WTC11 (cell line): Measurements from ENCODE around the gene NOSTRIN. TPM values are rescaled to one million over a fixed set of nuclear protein-coding genes. Genes with fewer than 3 reads are reported as not detected.

Source experiments
- ATAC-seq: fragments of 200-7000 bp; cut with Tn5 transposase; 2 replicates; pipeline ENCODE4 v1.10.0; 2021; ENCODE audit warnings: mild to moderate bottlenecking, moderate library complexity
- CTCF ChIA-PET: fragments of 300-600 bp; sonication (Branson Sonifier 250); formaldehyde crosslinking; loops from one replicate; lab custom pipeline; 2021; ENCODE audit warnings: antibody characterized with exemption; lab: Charles Lee
- POLR2A ChIA-PET: fragments of 350-600 bp; sonication (Branson Sonifier 250); formaldehyde crosslinking; loops from one replicate; lab custom pipeline; 2021; ENCODE audit warnings: antibody characterized with exemption; lab: Charles Lee
- DNase-seq: peaks from one replicate; pipeline ENCODE4 v3.0.0; 2021; ENCODE audit warnings: low spot score
- H3K27ac Mint-ChIP-seq: 2 replicates; pipeline ENCODE4 v1.8.0; 2021; ENCODE audit warnings: mixed read lengths
- H3K27me3 Mint-ChIP-seq: 2 replicates; pipeline ENCODE4 v1.8.0; 2021; ENCODE audit warnings: low read depth, mild to moderate bottlenecking, moderate library complexity, mixed read lengths
- H3K36me3 Mint-ChIP-seq: 2 replicates; pipeline ENCODE4 v1.8.0; 2021; ENCODE audit warnings: mixed read lengths
- H3K4me1 Mint-ChIP-seq: 2 replicates; pipeline ENCODE4 v1.8.0; 2022; ENCODE audit warnings: mixed read lengths
- H3K4me3 Mint-ChIP-seq: 2 replicates; pipeline ENCODE4 v1.8.0; 2021; ENCODE audit warnings: mild to moderate bottlenecking, moderate library complexity, mixed read lengths
- H3K9me3 Mint-ChIP-seq: 2 replicates; pipeline ENCODE4 v1.8.0; 2021; ENCODE audit warnings: mixed read lengths
- FOXK1 ChIP-seq: sonication (generic); formaldehyde crosslinking; IDR thresholded peaks from 2 replicates; pipeline ENCODE4 v1.8.0; 2022; ENCODE audit warnings: mild to moderate bottlenecking, moderate library complexity, missing genetic modification reagents
- GTF2I ChIP-seq: fragments of 250-450 bp; sonication (Bioruptor Pico); conservative IDR thresholded peaks from 2 replicates; pipeline ENCODE4 v1.4.0; 2021; ENCODE audit warnings: mild to moderate bottlenecking
- NFYB ChIP-seq: sonication (generic); formaldehyde crosslinking; conservative IDR thresholded peaks from 2 replicates; pipeline ENCODE4 v1.8.0; 2022; ENCODE audit warnings: low read depth, missing genetic modification reagents
- RELA ChIP-seq: sonication (generic); formaldehyde crosslinking; IDR thresholded peaks from 2 replicates; pipeline ENCODE4 v1.8.1; 2022; ENCODE audit warnings: missing genetic modification reagents, mild to moderate bottlenecking, borderline replicate concordance
- ZNF219 ChIP-seq: sonication (generic); formaldehyde crosslinking; IDR thresholded peaks from 2 replicates; pipeline ENCODE4 v1.8.0; 2023; ENCODE audit warnings: missing genetic modification reagents, mild to moderate bottlenecking, borderline replicate concordance
- ZNF263 ChIP-seq: sonication (generic); formaldehyde crosslinking; IDR thresholded peaks from 2 replicates; pipeline ENCODE4 v1.8.1; 2022; ENCODE audit warnings: low read depth, mild to moderate bottlenecking, moderate library complexity, missing genetic modification reagents
- ZNF396 ChIP-seq: fragments of 250-450 bp; sonication (Bioruptor Pico); IDR thresholded peaks from 2 replicates; pipeline ENCODE4 v1.8.0; 2021; ENCODE audit warnings: mild to moderate bottlenecking, moderate library complexity, borderline replicate concordance
- total RNA-seq: library from RNA; stranded (reverse); gene quantifications from 3 replicates; pipeline ENCODE4 v1.2.3, GENCODE V29; 2021
- TF ChIP-seq, protein P1 (sequence below): sonication (generic); formaldehyde crosslinking; IDR thresholded peaks from 2 replicates; pipeline ENCODE4 v1.8.0; 2022; ENCODE audit warnings: mild to moderate bottlenecking, missing genetic modification reagents
- TF ChIP-seq, protein P2 (sequence below): sonication (generic); formaldehyde crosslinking; IDR thresholded peaks from 2 replicates; pipeline ENCODE4 v1.8.0; 2022; ENCODE audit warnings: missing genetic modification reagents
- TF ChIP-seq, protein P3 (sequence below): sonication (generic); formaldehyde crosslinking; IDR thresholded peaks from 2 replicates; pipeline ENCODE4 v1.8.1; 2023; ENCODE audit warnings: mild to moderate bottlenecking, moderate library complexity, missing genetic modification reagents
- TF ChIP-seq, protein P4 (sequence below): sonication (generic); formaldehyde crosslinking; IDR thresholded peaks from 2 replicates; pipeline ENCODE4 v1.8.0; 2023; ENCODE audit warnings: missing genetic modification reagents, mild to moderate bottlenecking, borderline replicate concordance
- TF ChIP-seq, protein P5 (sequence below): sonication (generic); formaldehyde crosslinking; IDR thresholded peaks from 2 replicates; pipeline ENCODE4 v1.8.1; 2023; ENCODE audit warnings: mild to moderate bottlenecking, missing genetic modification reagents
- TF ChIP-seq, protein P6 (sequence below): sonication (generic); formaldehyde crosslinking; IDR thresholded peaks from 2 replicates; pipeline ENCODE4 v1.8.1; 2023; ENCODE audit warnings: mild to moderate bottlenecking, missing genetic modification reagents, moderate library complexity

Gene NOSTRIN
- total RNA-seq, 1 experiment from 2014 or later, result 0.22 TPM

DNA sequence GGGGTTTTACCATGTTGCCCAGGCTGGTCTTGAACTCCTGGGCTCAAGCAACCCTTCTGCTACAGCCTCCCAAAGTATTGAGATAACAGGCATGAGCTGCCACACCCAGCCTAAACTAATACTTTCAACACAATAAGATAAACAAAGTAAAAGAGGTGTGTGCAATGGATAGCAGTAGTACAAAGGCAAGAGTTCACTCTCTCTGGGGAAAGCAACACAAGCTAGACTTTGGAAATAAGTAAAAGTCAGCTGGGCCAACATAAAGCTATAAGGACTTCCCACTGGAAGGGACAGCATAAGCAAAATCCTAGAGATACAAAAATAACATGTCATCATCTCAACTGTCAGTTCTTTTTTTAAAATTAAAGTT, 5.2 kb upstream of the NOSTRIN start (continued):
- TF ChIP-seq, protein P1, sequence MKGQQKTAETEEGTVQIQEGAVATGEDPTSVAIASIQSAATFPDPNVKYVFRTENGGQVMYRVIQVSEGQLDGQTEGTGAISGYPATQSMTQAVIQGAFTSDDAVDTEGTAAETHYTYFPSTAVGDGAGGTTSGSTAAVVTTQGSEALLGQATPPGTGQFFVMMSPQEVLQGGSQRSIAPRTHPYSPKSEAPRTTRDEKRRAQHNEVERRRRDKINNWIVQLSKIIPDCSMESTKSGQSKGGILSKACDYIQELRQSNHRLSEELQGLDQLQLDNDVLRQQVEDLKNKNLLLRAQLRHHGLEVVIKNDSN (CRISPR knock-in tag), result no peak
- TF ChIP-seq ZNF396 (CRISPR knock-in tag) (no peak), RELA (no peak), ZNF219 (no peak)
- TF ChIP-seq, protein P2, sequence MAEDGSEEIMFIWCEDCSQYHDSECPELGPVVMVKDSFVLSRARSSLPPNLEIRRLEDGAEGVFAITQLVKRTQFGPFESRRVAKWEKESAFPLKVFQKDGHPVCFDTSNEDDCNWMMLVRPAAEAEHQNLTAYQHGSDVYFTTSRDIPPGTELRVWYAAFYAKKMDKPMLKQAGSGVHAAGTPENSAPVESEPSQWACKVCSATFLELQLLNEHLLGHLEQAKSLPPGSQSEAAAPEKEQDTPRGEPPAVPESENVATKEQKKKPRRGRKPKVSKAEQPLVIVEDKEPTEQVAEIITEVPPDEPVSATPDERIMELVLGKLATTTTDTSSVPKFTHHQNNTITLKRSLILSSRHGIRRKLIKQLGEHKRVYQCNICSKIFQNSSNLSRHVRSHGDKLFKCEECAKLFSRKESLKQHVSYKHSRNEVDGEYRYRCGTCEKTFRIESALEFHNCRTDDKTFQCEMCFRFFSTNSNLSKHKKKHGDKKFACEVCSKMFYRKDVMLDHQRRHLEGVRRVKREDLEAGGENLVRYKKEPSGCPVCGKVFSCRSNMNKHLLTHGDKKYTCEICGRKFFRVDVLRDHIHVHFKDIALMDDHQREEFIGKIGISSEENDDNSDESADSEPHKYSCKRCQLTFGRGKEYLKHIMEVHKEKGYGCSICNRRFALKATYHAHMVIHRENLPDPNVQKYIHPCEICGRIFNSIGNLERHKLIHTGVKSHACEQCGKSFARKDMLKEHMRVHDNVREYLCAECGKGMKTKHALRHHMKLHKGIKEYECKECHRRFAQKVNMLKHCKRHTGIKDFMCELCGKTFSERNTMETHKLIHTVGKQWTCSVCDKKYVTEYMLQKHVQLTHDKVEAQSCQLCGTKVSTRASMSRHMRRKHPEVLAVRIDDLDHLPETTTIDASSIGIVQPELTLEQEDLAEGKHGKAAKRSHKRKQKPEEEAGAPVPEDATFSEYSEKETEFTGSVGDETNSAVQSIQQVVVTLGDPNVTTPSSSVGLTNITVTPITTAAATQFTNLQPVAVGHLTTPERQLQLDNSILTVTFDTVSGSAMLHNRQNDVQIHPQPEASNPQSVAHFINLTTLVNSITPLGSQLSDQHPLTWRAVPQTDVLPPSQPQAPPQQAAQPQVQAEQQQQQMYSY (CRISPR knock-in tag), result no peak
- TF ChIP-seq, protein P3, sequence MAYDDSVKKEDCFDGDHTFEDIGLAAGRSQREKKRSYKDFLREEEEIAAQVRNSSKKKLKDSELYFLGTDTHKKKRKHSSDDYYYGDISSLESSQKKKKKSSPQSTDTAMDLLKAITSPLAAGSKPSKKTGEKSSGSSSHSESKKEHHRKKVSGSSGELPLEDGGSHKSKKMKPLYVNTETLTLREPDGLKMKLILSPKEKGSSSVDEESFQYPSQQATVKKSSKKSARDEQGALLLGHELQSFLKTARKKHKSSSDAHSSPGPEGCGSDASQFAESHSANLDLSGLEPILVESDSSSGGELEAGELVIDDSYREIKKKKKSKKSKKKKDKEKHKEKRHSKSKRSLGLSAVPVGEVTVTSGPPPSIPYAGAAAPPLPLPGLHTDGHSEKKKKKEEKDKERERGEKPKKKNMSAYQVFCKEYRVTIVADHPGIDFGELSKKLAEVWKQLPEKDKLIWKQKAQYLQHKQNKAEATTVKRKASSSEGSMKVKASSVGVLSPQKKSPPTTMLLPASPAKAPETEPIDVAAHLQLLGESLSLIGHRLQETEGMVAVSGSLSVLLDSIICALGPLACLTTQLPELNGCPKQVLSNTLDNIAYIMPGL, result no peak

DNA sequence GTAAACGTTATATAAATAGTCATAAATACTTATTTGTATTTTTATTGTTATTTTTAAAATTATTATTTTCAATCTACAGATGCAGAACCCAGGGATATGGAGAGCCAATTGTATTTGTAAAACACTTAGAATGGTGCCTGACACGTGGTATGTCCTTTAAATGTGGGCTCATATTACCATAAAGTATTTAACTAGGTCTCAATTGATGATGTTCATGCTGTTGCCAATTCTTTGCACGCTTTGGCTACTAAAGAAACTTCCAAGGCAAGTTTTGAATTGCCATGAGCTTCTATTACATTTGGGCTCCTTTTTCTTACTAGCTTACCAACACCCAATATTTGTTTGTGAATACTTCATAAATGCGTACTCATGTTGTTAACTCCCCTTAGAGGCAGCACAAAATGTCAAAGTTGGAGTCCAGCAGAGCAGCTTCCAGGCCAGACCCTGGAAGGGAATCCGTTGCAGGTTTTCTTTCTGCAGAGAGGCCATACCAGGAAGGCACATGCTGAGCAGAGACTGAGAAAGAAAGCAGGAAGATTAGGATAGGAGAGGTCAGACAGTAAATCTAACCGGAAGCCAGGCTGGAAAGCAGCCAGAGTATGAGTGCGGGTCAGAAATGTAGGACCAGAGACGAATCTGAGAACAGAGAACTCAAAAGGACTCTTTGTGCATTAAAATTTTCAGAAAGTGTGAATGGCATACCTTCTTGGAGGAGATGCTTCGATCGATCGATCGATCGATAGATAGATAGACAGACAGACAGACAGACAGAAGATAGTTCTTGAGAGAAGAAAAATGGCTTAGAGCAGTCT, 4.2 kb upstream of the NOSTRIN start:
- ChIA-PET CTCF (interaction anchor here (1.4 kb wide), 1 partner anchor 24 kb away, joined by 4 read pairs; no protein-coding TSS in a partner anchor), POLR2A (no interaction called here)
- no peaks in the 10 kb centered on the region for H3K36me3 Mint-ChIP-seq
- H3K27me3 Mint-ChIP-seq, result peaks cover 2% of the 10 kb centered on the region; the same call in 1 of the 2 replicates
- peaks cover 3% of the 10 kb centered on the region for H3K9me3 Mint-ChIP-seq
- no peak for TF ChIP-seq NFYB (CRISPR knock-in tag)
- TF ChIP-seq, protein P2 (CRISPR knock-in tag), result peak; percentile 98
- H3K4me1 Mint-ChIP-seq, result peaks cover 45% of the 10 kb centered on the region
- peak; percentile 28 for DNase-seq
- no peak overlapping the region for H3K4me3 Mint-ChIP-seq
- peak; percentile 86 for ATAC-seq
- H3K27ac Mint-ChIP-seq, result peak overlapping the region; percentile 49; the same call in 1 of the 2 replicates

DNA sequence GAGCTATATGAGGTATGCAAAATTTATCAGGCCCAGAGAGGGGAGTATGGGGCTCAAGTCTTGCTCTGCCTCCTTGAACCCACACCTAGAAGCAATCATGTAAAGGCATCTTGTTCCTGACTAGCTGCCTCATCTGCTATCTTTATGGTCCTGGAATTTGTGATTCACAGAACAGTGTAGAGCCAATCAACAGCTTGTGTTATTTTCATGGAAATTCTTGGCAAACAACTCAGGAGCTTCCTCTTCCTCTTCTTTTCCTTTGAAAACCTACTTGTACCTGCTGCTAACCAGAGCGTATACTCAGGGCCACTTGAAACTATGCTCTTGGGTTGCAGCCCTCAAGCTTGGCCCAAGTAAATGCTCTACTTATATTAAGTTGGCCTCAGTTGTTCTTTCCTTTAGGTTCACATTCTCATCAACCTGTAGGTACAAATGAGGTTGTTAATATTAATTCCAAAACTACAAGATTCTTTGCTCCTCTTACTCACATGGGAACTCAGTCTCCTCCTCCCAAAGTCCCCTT, 3.5 kb upstream of the NOSTRIN start:
- peak; percentile 63 for ATAC-seq
- peak overlapping the region; percentile 21; the same call in 1 of the 2 replicates for H3K27ac Mint-ChIP-seq
- no peak for TF ChIP-seq FOXK1 (CRISPR knock-in tag)
- no peak for TF ChIP-seq ZNF263 (CRISPR knock-in tag)
- TF ChIP-seq, protein P4, sequence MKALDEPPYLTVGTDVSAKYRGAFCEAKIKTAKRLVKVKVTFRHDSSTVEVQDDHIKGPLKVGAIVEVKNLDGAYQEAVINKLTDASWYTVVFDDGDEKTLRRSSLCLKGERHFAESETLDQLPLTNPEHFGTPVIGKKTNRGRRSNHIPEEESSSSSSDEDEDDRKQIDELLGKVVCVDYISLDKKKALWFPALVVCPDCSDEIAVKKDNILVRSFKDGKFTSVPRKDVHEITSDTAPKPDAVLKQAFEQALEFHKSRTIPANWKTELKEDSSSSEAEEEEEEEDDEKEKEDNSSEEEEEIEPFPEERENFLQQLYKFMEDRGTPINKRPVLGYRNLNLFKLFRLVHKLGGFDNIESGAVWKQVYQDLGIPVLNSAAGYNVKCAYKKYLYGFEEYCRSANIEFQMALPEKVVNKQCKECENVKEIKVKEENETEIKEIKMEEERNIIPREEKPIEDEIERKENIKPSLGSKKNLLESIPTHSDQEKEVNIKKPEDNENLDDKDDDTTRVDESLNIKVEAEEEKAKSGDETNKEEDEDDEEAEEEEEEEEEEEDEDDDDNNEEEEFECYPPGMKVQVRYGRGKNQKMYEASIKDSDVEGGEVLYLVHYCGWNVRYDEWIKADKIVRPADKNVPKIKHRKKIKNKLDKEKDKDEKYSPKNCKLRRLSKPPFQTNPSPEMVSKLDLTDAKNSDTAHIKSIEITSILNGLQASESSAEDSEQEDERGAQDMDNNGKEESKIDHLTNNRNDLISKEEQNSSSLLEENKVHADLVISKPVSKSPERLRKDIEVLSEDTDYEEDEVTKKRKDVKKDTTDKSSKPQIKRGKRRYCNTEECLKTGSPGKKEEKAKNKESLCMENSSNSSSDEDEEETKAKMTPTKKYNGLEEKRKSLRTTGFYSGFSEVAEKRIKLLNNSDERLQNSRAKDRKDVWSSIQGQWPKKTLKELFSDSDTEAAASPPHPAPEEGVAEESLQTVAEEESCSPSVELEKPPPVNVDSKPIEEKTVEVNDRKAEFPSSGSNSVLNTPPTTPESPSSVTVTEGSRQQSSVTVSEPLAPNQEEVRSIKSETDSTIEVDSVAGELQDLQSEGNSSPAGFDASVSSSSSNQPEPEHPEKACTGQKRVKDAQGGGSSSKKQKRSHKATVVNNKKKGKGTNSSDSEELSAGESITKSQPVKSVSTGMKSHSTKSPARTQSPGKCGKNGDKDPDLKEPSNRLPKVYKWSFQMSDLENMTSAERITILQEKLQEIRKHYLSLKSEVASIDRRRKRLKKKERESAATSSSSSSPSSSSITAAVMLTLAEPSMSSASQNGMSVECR (CRISPR knock-in tag), result no peak
- TF ChIP-seq, protein P5, sequence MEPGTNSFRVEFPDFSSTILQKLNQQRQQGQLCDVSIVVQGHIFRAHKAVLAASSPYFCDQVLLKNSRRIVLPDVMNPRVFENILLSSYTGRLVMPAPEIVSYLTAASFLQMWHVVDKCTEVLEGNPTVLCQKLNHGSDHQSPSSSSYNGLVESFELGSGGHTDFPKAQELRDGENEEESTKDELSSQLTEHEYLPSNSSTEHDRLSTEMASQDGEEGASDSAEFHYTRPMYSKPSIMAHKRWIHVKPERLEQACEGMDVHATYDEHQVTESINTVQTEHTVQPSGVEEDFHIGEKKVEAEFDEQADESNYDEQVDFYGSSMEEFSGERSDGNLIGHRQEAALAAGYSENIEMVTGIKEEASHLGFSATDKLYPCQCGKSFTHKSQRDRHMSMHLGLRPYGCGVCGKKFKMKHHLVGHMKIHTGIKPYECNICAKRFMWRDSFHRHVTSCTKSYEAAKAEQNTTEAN (CRISPR knock-in tag), result no peak
- TF ChIP-seq, protein P6, sequence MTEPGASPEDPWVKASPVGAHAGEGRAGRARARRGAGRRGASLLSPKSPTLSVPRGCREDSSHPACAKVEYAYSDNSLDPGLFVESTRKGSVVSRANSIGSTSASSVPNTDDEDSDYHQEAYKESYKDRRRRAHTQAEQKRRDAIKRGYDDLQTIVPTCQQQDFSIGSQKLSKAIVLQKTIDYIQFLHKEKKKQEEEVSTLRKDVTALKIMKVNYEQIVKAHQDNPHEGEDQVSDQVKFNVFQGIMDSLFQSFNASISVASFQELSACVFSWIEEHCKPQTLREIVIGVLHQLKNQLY, result no peak
- TF ChIP-seq GTF2I, result no peak

More for the DNA sequence above, 3.5 kb upstream of the NOSTRIN start:
- Mint-ChIP-seq H3K9me3 (peaks cover 2% of the 10 kb centered on the region), H3K36me3 (no peaks in the 10 kb centered on the region), H3K4me3 (no peak overlapping the region; the same call in 1 of the 2 replicates), H3K27me3 (peaks cover 2% of the 10 kb centered on the region; the same call in 1 of the 2 replicates), H3K4me1 (peaks cover 49% of the 10 kb centered on the region)
- no peak for DNase-seq
- POLR2A ChIA-PET, result no interaction called here
- CTCF ChIA-PET, result interaction anchor here (1.4 kb wide), 1 partner anchor 25 kb away, joined by 4 read pairs; no protein-coding TSS in a partner anchor
